ENCODE data around the gene RFK. TPM values are rescaled to one million over a fixed set of nuclear protein-coding genes. Genes with fewer than 3 reads are reported as not detected.

RFK gene
- total and polyA plus RNA-seq, 2 of the 13 experiments (the other 11 are each of a cell fraction or from before 2014, with no cell fraction given), result 18.2 to 37.2 TPM

DNA sequence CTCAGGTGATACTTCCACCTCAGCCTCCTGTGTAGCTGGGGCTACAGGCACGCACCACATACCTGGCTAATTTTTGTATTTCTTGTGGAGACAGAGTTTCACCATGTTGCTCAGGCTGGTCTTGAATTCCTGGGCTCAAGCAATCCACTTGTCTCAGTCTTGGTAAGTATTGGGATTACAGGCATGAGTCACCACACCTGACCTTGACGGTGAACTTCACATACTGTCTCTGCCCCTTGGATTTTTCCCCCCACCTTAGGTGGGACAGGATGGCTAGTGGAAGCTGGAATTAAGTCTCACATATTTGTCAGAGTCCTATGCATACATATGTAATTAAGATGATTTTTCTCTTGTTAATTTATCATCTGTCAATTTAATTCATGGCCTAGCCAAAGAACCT lies 20.9 kb upstream of the RFK start:
- Histone ChIP-seq H3K4me3 (replicated peaks in 1 of 3; ENCODE audit: insufficient read depth in 1 of 3, low read depth in 2 of 3, low read length in 3 of 3) (no peak overlapping the region), H3K4me2 (ENCODE audit: low read depth, low read length) (no peak overlapping the region), H2AFZ (ENCODE audit: low read length) (no peak overlapping the region), H3K9ac (ENCODE audit: insufficient read depth, low read depth, low read length) (no peak overlapping the region), H3K27me3 (ENCODE audit: control insufficient read depth in 1 of 2, insufficient read depth in 2 of 2, low read length in 2 of 2) (no peaks in the 10 kb centered on the region), H3K36me3 (replicated peaks in 1 of 2; ENCODE audit: control insufficient read depth in 1 of 2, insufficient read depth in 2 of 2, low read length in 2 of 2) (no peaks in the 10 kb centered on the region), H3K4me1 (ENCODE audit: insufficient read depth, low read length) (peaks cover 42% of the 10 kb centered on the region), H3K9me3 (ENCODE audit: low read length) (no peaks in the 10 kb centered on the region), H3K79me2 (ENCODE audit: insufficient read depth, low read length) (no peaks in the 10 kb centered on the region), H3K27ac (ENCODE audit: extremely low read length, insufficient read depth, low read length) (no peak overlapping the region), H4K20me1 (ENCODE audit: insufficient read depth, low read length) (no peaks in the 10 kb centered on the region)
- WGBS (ENCODE audit: low lambda C conversion rate), result 54% methylated on average over 2 of the region's 2 CpGs
- ChIA-PET CTCF (ENCODE audit: low intra/inter-chr PET ratio, low total read pairs) (no interaction called here), POLR2A (no interaction called here)
- intact Hi-C loops (cut with micrococcal nuclease; ENCODE audit: unreplicated experiment) (no loop called here), in situ Hi-C loops (cut with HindIII; ENCODE audit: extremely low pct_ligation_motif_present, low pct_unique_long_range_greater_than_20kb) (no loop called here)
- no TSS peak for BruUV-seq (replicated peaks)
- FAIRE-seq (no peak), DNase-seq (ENCODE audit: low spot score) (no peak), ATAC-seq (no peak)
- no peak for TF ChIP-seq ZNF577 (CRISPR knock-in tag; IDR thresholded peaks at IDR 0.05; ENCODE audit: borderline replicate concordance, low read depth)
- peak; percentile 60 for TF ChIP-seq FOSL2 (CRISPR knock-in tag; IDR thresholded peaks at IDR 0.05)

GRCh38 chr9:76414661-76415060 lies 20.4 kb upstream of the RFK start:
- ChIA-PET CTCF (ENCODE audit: low intra/inter-chr PET ratio, low total read pairs) (no interaction called here), POLR2A (no interaction called here)
- FAIRE-seq, result no peak
- H3K9me3 ChIP-seq (ENCODE audit: low read length), result no peaks in the 10 kb centered on the region
- H3K27ac ChIP-seq (ENCODE audit: extremely low read length, insufficient read depth, low read length), result no peak overlapping the region
- in situ Hi-C loops (cut with HindIII; ENCODE audit: extremely low pct_ligation_motif_present, low pct_unique_long_range_greater_than_20kb), result no loop called here
- no peak overlapping the region for H3K4me2 ChIP-seq (ENCODE audit: low read depth, low read length)
- no TSS peak for BruUV-seq (replicated peaks)
- H3K27me3 ChIP-seq (ENCODE audit: control insufficient read depth in 1 of 2, insufficient read depth in 2 of 2, low read length in 2 of 2), result no peaks in the 10 kb centered on the region
- intact Hi-C loops (cut with micrococcal nuclease; ENCODE audit: unreplicated experiment), result no loop called here
- no peaks in the 10 kb centered on the region for H3K36me3 ChIP-seq (replicated peaks in 1 of 2; ENCODE audit: control insufficient read depth in 1 of 2, insufficient read depth in 2 of 2, low read length in 2 of 2)
- no peak overlapping the region for H3K4me3 ChIP-seq (replicated peaks in 1 of 3; ENCODE audit: insufficient read depth in 1 of 3, low read depth in 2 of 3, low read length in 3 of 3)
- peaks cover 37% of the 10 kb centered on the region for H3K4me1 ChIP-seq (ENCODE audit: insufficient read depth, low read length)
- no peak for ATAC-seq
- H3K79me2 ChIP-seq (ENCODE audit: insufficient read depth, low read length), result no peaks in the 10 kb centered on the region
- DNase-seq (ENCODE audit: low spot score), result no peak
- H3K9ac ChIP-seq (ENCODE audit: insufficient read depth, low read depth, low read length), result no peak overlapping the region
- H2AFZ ChIP-seq (ENCODE audit: low read length), result no peak overlapping the region
- H4K20me1 ChIP-seq (ENCODE audit: insufficient read depth, low read length), result no peaks in the 10 kb centered on the region
- WGBS (ENCODE audit: low lambda C conversion rate), result 86% methylated on average over 4 of the region's 4 CpGs
- TF ChIP-seq IRX3 (CRISPR knock-in tag; IDR thresholded peaks at IDR 0.05; ENCODE audit: borderline replicate concordance, low read depth) (no peak), ZNF644 (CRISPR knock-in tag; IDR thresholded peaks at IDR 0.05; ENCODE audit: low read depth) (no peak), ZNF451 (CRISPR knock-in tag; IDR thresholded peaks at IDR 0.05) (no peak), RBM22 (optimal IDR thresholded peaks at IDR 0.05; ENCODE audit: low read length) (no peak), ETS1 (CRISPR knock-in tag; IDR thresholded peaks at IDR 0.05) (no peak), NCOA5 (CRISPR knock-in tag; IDR thresholded peaks at IDR 0.05) (no peak), ARID4A (CRISPR knock-in tag; IDR thresholded peaks at IDR 0.05; ENCODE audit: borderline replicate concordance) (no peak), RFX3 (CRISPR knock-in tag; IDR thresholded peaks at IDR 0.05) (no peak)
- TF ChIP-seq, protein P1, sequence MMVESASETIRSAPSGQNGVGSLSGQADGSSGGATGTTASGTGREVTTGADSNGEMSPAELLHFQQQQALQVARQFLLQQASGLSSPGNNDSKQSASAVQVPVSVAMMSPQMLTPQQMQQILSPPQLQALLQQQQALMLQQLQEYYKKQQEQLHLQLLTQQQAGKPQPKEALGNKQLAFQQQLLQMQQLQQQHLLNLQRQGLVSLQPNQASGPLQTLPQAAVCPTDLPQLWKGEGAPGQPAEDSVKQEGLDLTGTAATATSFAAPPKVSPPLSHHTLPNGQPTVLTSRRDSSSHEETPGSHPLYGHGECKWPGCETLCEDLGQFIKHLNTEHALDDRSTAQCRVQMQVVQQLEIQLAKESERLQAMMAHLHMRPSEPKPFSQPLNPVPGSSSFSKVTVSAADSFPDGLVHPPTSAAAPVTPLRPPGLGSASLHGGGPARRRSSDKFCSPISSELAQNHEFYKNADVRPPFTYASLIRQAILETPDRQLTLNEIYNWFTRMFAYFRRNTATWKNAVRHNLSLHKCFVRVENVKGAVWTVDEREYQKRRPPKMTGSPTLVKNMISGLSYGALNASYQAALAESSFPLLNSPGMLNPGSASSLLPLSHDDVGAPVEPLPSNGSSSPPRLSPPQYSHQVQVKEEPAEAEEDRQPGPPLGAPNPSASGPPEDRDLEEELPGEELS (CRISPR knock-in tag; IDR thresholded peaks at IDR 0.05), result no peak

Measured in HepG2 (cell line).